Fibroblast of the aortic adventitia (primary cell): ENCODE data around the gene SH2D1B. TPM values are rescaled to one million over a fixed set of nuclear protein-coding genes. Genes with fewer than 3 reads are reported as not detected.

Source experiments
- DNase-seq: peaks from one replicate; pipeline ENCODE4 v3.0.0-alpha.2; 2010; ENCODE audit warnings: low read depth
- H3K4me3 ChIP-seq: 2 replicates; pipeline ENCODE4 v1.5.1; 2011; ENCODE audit warnings: low read depth, mild to moderate bottlenecking, control low read depth, low read length, moderate library complexity
- CTCF ChIP-seq: IDR thresholded peaks from 2 replicates; pipeline ENCODE4 v1.5.1; 2011; ENCODE audit warnings: mild to moderate bottlenecking, low read length, control low read depth, inconsistent platforms; ENCODE audit not compliant: insufficient read depth
- total RNA-seq: library from RNA; depleted of rRNA; stranded (reverse); fragments of >200 nt; gene quantifications from 2 replicates; pipeline ENCODE4 v1.2.3, GENCODE V29; 2012; ENCODE audit warnings: low replicate concordance

Gene SH2D1B
- total RNA-seq, 1 donor: under 0.01 TPM

DNA sequence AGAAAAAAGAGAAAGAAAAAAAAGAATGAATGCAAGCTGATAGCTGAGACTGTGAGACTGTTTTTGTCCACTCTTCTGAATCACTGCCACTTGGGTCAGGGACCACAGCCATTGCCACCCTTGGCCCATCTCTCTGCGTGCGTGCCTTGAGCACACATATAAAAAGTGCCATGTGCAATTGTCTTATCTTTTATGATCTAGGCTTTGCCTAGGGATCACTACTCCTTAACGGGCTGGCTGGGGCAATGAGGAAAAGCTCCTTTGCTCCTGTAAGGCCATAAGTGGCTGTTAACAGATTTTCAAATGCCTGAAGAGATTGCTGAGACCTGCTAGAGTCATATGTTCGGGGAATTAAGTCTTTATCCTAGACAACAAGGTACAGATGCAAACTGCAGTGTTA lies 43.5 kb downstream of the SH2D1B start:
- H3K4me3 ChIP-seq: no peak overlapping the region
- DNase-seq: no peak
- TF ChIP-seq CTCF: no peak

DNA sequence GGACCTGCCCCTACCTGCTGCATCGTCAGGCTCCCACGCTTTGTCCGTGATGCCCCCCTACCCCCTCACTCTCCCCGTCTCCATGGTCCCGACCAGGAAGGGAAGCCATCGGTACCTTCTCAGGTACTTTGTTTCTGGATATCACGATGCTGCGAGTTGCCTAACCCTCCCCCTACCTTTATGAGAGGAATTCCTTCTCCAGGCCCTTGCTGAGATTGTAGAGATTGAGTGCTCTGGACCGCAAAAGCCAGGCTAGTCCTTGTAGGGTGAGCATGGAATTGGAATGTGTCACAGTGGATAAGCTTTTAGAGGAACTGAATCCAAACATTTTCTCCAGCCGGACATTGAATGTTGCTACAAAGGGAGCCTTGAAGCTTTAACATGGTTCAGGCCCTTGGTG lies 44.2 kb downstream of the SH2D1B start:
- H3K4me3 ChIP-seq: no peak overlapping the region
- DNase-seq: no peak
- TF ChIP-seq CTCF: no peak

DNA sequence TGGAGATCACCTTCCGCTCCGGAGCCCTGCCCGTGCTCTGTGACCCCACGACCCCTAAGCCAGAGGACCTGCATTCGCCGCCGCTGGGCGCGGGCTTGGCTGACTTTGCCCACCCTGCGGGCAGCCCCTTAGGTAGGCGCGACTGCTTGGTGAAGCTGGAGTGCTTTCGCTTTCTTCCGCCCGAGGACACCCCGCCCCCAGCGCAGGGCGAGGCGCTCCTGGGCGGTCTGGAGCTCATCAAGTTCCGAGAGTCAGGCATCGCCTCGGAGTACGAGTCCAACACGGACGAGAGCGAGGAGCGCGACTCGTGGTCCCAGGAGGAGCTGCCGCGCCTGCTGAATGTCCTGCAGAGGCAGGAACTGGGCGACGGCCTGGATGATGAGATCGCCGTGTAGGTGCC lies 44.9 kb downstream of the SH2D1B start:
- DNase-seq: no peak
- H3K4me3 ChIP-seq: peak overlapping the region; percentile 61
- no peak for TF ChIP-seq CTCF

DNA sequence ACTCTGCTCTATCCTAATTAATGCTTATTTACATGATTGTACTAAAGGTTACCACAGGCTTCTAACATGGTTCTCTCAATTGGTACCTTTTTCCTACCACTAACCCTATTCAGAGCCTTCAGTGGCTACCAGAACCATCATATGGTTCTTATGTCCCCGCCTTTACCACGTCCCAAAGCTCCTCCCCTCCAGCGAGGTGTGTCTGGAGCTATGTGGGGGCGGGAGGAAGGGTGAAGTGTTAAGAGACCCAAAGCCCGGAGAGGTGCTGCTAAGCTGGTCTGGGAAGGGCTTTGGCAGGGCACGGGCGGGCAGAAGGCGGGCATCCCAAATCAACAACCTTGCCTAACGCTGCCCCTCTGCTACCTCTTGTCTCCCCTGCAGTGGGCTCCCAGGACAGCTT lies 45.3 kb downstream of the SH2D1B start:
- H3K4me3 ChIP-seq: peak overlapping the region; percentile 61
- no peak for TF ChIP-seq CTCF
- DNase-seq: no peak

DNA sequence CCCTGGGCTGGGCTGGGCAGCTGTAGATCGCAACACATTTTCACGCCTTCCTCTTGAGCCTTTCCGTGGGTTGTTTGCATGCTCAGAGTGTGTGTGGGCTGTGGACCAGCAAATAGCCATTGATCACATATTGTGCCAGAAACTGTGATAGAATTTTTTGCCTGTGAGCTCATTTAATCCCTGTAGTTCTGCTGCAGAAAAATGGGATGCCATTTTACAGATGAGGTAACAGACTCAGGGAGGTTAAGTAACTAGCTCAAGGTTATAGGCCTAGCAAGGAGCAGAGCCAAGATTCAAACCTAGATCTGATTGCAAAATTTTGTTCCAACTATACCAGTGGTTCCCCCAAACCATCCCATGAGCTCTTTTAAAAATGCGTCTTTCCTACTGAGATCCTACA lies 45.8 kb downstream of the SH2D1B start:
- no peak for DNase-seq
- no peak for TF ChIP-seq CTCF
- no peak overlapping the region for H3K4me3 ChIP-seq

DNA sequence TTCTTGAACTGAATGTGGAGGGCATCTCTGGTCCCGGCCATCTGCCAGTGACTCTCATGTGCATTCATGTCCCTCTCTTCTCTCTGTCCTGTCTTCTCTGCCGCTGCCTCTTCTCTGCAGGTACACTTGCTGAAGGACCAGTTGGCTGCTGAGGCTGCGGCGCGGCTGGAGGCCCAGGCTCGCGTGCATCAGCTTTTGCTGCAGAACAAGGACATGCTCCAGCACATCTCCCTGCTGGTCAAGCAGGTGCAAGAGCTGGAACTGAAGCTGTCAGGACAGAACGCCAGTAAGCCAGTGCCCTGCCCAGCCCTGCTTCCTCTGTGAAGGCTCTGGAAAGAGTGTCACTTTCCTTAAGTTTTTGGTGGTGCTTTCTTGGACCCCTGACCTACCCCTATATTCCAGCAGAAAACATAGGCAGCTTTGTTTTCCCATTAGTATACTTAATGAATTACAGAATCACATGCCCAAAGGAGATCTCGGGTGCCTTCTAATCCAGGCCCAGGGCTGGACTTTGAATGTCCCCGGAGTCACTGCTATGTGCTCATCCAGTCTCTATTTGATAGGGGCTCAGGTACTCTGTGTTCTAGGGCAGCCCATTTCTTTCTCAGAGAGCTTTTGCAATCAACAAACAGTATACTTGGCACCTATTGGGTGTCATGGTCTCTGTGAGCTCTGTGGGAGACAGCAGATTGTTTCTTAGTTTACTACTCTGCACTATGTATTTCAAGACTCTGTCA lies 46.5 kb downstream of the SH2D1B start:
- TF ChIP-seq CTCF: no peak
- no peak for DNase-seq
- H3K4me3 ChIP-seq: no peak overlapping the region

DNA sequence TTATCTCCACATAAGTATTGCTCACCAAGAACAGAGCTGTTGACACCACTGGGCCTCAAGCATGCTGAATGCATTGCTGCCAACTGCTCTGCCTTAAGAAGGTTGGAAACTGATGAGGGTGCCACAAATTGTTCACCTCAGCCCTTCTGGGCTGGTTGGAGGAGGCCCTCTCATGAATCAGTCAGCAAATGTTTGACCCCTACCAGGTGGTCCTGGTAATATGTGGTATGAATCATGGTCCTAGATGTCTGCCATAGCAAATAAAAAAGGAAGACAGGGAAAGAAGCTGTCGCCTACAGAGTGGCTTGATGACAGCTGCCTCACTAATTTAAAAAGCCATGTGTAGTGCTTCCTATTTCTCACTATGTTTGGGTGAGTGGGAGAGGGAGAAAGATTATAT lies 47.4 kb downstream of the SH2D1B start:
- H3K4me3 ChIP-seq: no peak overlapping the region
- no peak for TF ChIP-seq CTCF
- DNase-seq: no peak
